HAP-1 (cell line): Measurements from ENCODE around the gene SPATS2.
A peak's percentile ranks its signal among the peaks of the same experiment; 100 is the strongest.
"Not testable (repeated sequence)": the region's sequence is repeated elsewhere in the genome, so short reads cannot be mapped to it uniquely, and the experiment has no call there.

ENCODE experiments used
- DNase-seq, 2 experiments: peaks; one replicate each; pipeline ENCODE4 v3.0.0-alpha.2; 2016 to 2020; ENCODE audit warnings: low spot score in 2 of 2
- H3K27me3 ChIP-seq: fragments of 250-450 bp; sonication (Bioruptor Pico); 2 replicates; pipeline ENCODE4 v1.5.1; 2020; ENCODE audit warnings: low read depth, mild to moderate bottlenecking, moderate library complexity
- H3K36me3 ChIP-seq: fragments of 250-450 bp; sonication (Bioruptor Pico); replicated peaks from 2 replicates; pipeline ENCODE4 v1.5.1; 2020; ENCODE audit warnings: mild to moderate bottlenecking
- H3K4me1 ChIP-seq: fragments of 250-450 bp; sonication (Bioruptor Pico); 2 replicates; pipeline ENCODE4 v1.5.1; 2020; ENCODE audit warnings: mild to moderate bottlenecking
- H3K4me3 ChIP-seq: fragments of 250-450 bp; sonication (Bioruptor Pico); 2 replicates; pipeline ENCODE4 v1.5.1; 2020; ENCODE audit warnings: mild to moderate bottlenecking, moderate library complexity
- H3K9me3 ChIP-seq: fragments of 250-450 bp; sonication (Bioruptor Pico); 2 replicates; pipeline ENCODE4 v1.5.1; 2020; ENCODE audit warnings: mild to moderate bottlenecking, moderate library complexity
- in situ Hi-C: fragments of 300-500 bp; cut with MboI; formaldehyde crosslinking; loops from 3 replicates; pipeline ENCODE4 v1.14.3; 2020; ENCODE audit warnings: low sequenced_read_pairs, inconsistent platforms, mixed read lengths

Gene SPATS2

GRCh38 chr12:49524660-49525324 is 157.5 kb downstream of the SPATS2 start:
- Histone ChIP-seq H3K36me3 (peaks cover 22% of the 10 kb centered on the region), H3K9me3 (no peaks in the 10 kb centered on the region), H3K4me1 (peaks cover 8% of the 10 kb centered on the region), H3K4me3 (no peak overlapping the region), H3K27me3 (no peaks in the 10 kb centered on the region)
- in situ Hi-C loops, result no loop called here
- DNase-seq, result no peak

DNA sequence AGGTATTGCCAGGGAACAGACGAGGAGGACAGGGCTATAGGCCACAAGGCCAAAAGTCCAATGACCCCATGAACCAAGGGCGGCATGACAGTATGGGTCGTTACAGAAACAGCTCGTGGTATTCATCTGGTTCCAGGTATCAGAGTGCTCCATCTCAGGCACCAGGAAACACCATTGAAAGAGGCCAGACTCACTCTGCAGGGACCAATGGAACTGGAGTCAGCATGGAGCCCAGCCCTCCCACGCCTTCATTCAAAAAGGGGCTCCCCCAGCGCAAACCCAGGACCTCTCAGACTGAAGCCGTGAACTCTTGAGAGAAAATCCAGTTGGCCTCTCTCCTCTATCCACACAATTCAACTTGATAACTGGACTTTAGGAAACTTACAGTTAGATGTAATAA is 158.7 kb downstream of the SPATS2 start:
- Histone ChIP-seq H3K27me3 (no peaks in the 10 kb centered on the region), H3K4me1 (peaks cover 8% of the 10 kb centered on the region), H3K9me3 (no peaks in the 10 kb centered on the region), H3K36me3 (peaks cover 22% of the 10 kb centered on the region), H3K4me3 (no peak overlapping the region)
- no peak for DNase-seq
- in situ Hi-C loops, result no loop called here

GRCh38 chr12:49527361-49528130 is 160.3 kb downstream of the SPATS2 start:
- peaks cover 22% of the 10 kb centered on the region for H3K36me3 ChIP-seq
- H3K4me1 ChIP-seq, result peaks cover 8% of the 10 kb centered on the region
- peak in 1 of 2 experiments; percentile 58 for DNase-seq
- in situ Hi-C loops, result no loop called here
- no peak overlapping the region for H3K4me3 ChIP-seq
- no peaks in the 10 kb centered on the region for H3K9me3 ChIP-seq
- H3K27me3 ChIP-seq, result no peaks in the 10 kb centered on the region

- peaks cover 20% of the 10 kb centered on the region for H3K36me3 ChIP-seq
- peaks cover 8% of the 10 kb centered on the region for H3K4me1 ChIP-seq
- in situ Hi-C loops, result no loop called here
- H3K4me3 ChIP-seq, result no peak overlapping the region
- no peaks in the 10 kb centered on the region for H3K9me3 ChIP-seq
- DNase-seq, result no peak
- H3K27me3 ChIP-seq, result no peaks in the 10 kb centered on the region
Observed at GRCh38 chr12:49529414-49529813, 162.2 kb downstream of the SPATS2 start.

- H3K4me3 ChIP-seq, result no peak overlapping the region
- in situ Hi-C loops, result no loop called here
- no peaks in the 10 kb centered on the region for H3K27me3 ChIP-seq
- H3K9me3 ChIP-seq, result no peaks in the 10 kb centered on the region
- no peaks in the 10 kb centered on the region for H3K36me3 ChIP-seq
- peaks cover 8% of the 10 kb centered on the region for H3K4me1 ChIP-seq
- no peak for DNase-seq
Observed at GRCh38 chr12:49531745-49532144, 164.5 kb downstream of the SPATS2 start.

- in situ Hi-C loops, result no loop called here
- no peak for DNase-seq
Observed at GRCh38 chr12:49533331-49533730, 166.1 kb downstream of the SPATS2 start.

GRCh38 chr12:49534122-49534521 is 166.9 kb downstream of the SPATS2 start:
- in situ Hi-C loops, result not testable (repeated sequence)

More at GRCh38 chr12:49533331-49533730, 166.1 kb downstream of the SPATS2 start:
- Histone ChIP-seq H3K9me3 (no peaks in the 10 kb centered on the region), H3K27me3 (no peaks in the 10 kb centered on the region), H3K4me1 (no peaks in the 10 kb centered on the region; the same call in 1 of the 2 replicates), H3K4me3 (no peak overlapping the region), H3K36me3 (no peaks in the 10 kb centered on the region)

DNA sequence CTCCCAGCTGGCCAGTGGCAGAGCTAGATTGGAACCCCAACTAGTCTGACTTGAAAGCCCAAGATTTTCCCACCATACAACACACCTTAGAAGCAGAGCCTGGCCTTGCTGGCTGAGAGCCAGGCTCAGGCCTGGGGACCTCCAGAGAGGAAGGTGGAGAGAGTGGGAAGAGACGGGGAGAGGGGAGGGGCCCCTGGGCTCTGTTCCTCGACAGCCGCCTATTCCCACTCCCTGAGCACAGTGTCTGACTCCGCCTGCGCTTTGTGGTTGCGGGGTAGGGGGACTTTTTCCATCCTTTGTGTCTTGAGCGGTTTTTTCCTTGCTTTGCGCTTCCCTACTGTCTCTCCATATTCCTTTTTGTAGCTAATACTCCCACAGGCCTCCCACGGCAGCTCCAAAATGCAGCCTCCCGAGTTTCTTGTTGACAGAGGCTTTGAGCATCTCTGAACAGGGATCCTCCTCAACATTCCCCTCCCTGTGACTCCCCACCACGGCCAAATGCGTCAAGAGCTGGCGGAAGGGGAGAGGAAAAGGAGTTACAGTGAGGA is 167.5 kb downstream of the SPATS2 start:
- in situ Hi-C loops, result no loop called here
- DNase-seq, result no peak
- Histone ChIP-seq H3K36me3 (no peaks in the 10 kb centered on the region), H3K27me3 (peaks cover 4% of the 10 kb centered on the region; the same call in 1 of the 2 replicates), H3K4me1 (peaks cover 3% of the 10 kb centered on the region), H3K4me3 (no peak overlapping the region), H3K9me3 (no peaks in the 10 kb centered on the region)

More at GRCh38 chr12:49534122-49534521, 166.9 kb downstream of the SPATS2 start:
- H3K27me3 ChIP-seq, H3K4me1 ChIP-seq, H3K4me3 ChIP-seq, DNase-seq, H3K9me3 ChIP-seq, H3K36me3 ChIP-seq: not testable (repeated sequence)

DNA sequence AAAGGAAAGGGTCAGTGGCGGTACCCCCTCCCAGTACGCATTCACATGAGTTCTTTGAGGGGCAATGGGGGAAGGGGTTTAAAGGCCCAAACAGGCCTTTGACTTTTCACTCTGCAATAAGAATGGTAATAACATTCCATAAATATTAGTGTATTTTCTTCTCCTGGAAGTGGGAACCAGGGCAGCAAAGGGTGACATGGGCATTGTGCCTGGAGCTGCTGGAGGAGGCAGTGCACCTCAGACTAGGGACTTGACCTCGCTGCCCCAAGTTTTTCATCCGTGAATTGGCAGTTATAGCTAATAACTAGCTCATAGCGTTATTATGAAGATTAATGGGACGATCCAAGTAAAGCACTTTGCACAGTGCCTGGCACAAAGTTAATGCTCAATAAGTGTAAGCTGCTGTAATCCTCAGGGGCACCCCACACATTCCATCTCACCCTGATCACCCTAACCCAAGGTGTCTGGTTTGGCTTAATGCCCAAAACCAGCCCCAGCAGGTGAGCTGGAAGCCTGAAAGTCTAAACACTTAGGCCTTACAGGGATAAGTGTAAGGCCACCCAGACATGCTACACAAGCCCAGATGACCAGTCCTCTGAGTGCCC is 168.8 kb downstream of the SPATS2 start:
- H3K4me1 ChIP-seq, result peaks cover 3% of the 10 kb centered on the region
- peaks cover 4% of the 10 kb centered on the region; the same call in 1 of the 2 replicates for H3K27me3 ChIP-seq
- in situ Hi-C loops, result no loop called here
- DNase-seq, result no peak
- no peaks in the 10 kb centered on the region for H3K9me3 ChIP-seq
- H3K36me3 ChIP-seq, result no peaks in the 10 kb centered on the region
- H3K4me3 ChIP-seq, result no peak overlapping the region

DNA sequence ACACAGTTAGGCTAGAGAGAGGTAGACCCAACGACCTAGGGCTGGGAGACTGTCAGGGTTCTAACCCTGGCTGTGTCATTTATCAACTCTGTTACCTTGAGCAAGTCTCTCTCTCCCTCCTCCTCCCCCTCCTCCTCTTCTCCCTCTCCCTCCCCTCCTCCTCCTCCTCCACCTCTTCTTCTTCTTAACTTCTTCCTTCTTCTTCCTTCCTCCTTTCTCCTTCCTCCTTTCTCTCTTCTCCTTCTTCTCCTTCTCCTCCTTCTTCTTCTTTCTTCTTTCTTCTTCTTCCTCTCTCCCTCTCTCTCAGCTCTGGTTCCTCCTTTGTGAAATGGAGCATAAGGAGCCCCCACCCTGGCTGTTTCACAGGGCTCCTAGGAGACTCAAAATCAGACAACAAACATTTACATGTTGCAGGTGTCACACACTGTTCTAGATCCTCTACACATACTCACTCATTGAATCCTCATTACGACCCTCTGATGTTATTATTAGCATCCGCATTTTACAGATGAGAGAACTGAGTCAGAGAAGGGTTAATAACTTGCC is 169.3 kb downstream of the SPATS2 start:
- in situ Hi-C loops, result no loop called here
- H3K27me3 ChIP-seq, result peaks cover 4% of the 10 kb centered on the region; the same call in 1 of the 2 replicates

DNA sequence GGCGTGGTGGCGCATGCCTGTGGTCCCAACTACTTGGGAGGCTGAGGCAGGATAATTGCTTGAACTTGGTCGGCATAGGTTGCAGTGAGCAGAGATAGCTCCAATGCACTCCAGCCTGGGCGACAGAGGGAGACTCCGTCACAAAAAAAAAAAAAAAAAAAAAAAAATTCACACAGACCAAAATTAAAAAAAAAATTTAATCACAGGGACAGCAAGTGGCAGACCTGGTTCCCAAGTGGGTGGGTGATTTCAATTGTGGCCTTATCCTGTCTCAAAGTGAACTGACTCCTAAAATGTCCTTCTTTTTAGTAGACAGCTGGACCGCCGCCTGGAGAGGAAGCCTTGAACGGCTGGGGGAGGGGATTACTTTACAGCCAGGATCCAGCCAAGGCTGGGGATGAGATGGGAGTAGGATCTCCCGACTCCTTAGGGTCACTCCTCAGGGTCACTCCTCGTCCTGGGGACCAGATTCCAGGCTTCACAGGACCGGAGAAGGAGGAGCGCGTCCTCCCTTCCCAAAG is 170.0 kb downstream of the SPATS2 start:
- DNase-seq, result no peak
- peaks cover 3% of the 10 kb centered on the region for H3K4me1 ChIP-seq
- H3K9me3 ChIP-seq, result no peaks in the 10 kb centered on the region
- no peaks in the 10 kb centered on the region for H3K36me3 ChIP-seq
- in situ Hi-C loops, result no loop called here
- H3K4me3 ChIP-seq, result peak overlapping the region; percentile 34
- peaks cover 4% of the 10 kb centered on the region; the same call in 1 of the 2 replicates for H3K27me3 ChIP-seq

More for the DNA sequence above, 169.3 kb downstream of the SPATS2 start:
- H3K36me3 ChIP-seq, result no peaks in the 10 kb centered on the region
- H3K9me3 ChIP-seq, result no peaks in the 10 kb centered on the region
- no peak overlapping the region for H3K4me3 ChIP-seq
- peaks cover 3% of the 10 kb centered on the region for H3K4me1 ChIP-seq
- no peak for DNase-seq

DNA sequence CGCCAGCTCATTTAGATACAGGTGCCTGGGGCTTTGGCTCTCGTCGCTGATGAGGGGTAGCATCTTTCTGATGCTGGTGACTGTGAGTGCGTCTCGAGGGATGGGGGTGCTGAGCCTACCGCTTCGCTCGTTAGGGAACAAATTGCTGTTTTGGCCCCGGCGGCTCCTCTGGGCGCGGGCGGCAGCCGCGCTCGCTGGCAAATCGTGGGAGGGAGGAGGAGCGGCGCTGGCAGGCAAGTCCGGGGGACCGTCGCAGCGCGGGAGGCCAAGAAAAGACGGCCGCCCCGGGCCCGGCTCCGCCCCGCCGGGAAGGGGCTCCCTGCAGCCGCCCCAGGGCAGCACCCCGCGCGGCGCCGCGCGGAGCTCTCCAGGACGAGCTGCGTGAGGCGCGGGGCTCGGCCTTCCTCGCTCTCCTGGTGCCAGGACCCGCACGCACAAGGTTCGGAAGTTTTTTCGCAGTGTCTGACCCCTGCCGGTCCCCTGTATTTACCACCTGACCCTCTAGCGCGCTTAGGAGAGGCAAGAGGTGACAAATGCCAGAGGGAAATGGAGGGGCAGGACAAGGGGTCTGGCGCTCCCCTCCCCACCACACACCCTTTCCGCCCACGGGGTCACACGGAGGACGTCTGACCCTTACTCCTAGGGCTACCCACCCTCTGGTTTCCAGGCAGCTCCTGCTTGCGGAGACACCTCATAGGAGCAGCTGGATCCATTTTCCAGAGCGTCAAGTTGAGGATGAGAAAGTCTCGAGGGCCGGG is 170.7 kb downstream of the SPATS2 start:
- Histone ChIP-seq H3K4me3 (peak overlapping the region; percentile 34), H3K27me3 (peaks cover 4% of the 10 kb centered on the region; the same call in 1 of the 2 replicates), H3K4me1 (peaks cover 3% of the 10 kb centered on the region), H3K36me3 (no peaks in the 10 kb centered on the region), H3K9me3 (no peaks in the 10 kb centered on the region)
- DNase-seq, result peak; percentile 17 to 59
- in situ Hi-C loops, result no loop called here
